Endothelial cell of umbilical vein (primary cell): Measurements from ENCODE around the gene SKAP1. TPM values are rescaled to one million over a fixed set of nuclear protein-coding genes. Genes with fewer than 3 reads are reported as not detected.

Experiments used
- BruUV-seq: library from RNA; stranded (reverse); fragments of 400-500 nt; replicated peaks from 2 replicates; lab custom pipeline; 2021; lab: Mats Ljungman, UMichigan
- CTCF ChIA-PET: fragments of 300-600, 350-600 bp; sonication (Branson Sonifier 250); formaldehyde crosslinking; loops from one replicate; lab custom pipeline; 2021; ENCODE audit warnings: antibody characterized with exemption, inconsistent platforms; lab: Charles Lee
- POLR2A ChIA-PET: fragments of 300-600, 350-600 bp; sonication (Branson Sonifier 250); formaldehyde crosslinking; loops from one replicate; lab custom pipeline; 2021; ENCODE audit warnings: antibody characterized with exemption, inconsistent platforms; lab: Charles Lee
- DNase-seq: peaks from one replicate; pipeline ENCODE4 v3.0.0-alpha.2; 2011; ENCODE audit warnings: low read depth, low spot score
- FAIRE-seq: peaks from 2 replicates; lab custom pipeline; 2011; peaks lifted over from hg19 to GRCh38; lab: Jason Lieb, UNC
- H2AFZ ChIP-seq: 2 replicates; pipeline ENCODE4 v1.6.0; 2012; ENCODE audit warnings: low read depth, low read length, control low read depth, inconsistent platforms
- H3K27ac ChIP-seq: 2 replicates; pipeline ENCODE4 v1.5.1; 2011; ENCODE audit warnings: low read depth, mild to moderate bottlenecking, control low read depth, low read length, moderate library complexity; ENCODE audit not compliant: insufficient read depth
- H3K27me3 ChIP-seq, 2 experiments: 2 replicates each; pipeline versions ENCODE4 v1.6.0 to v1.6.1; 2011; ENCODE audit warnings: low read length in 2 of 2, mixed read lengths in 1 of 2; ENCODE audit not compliant: control insufficient read depth in 2 of 2, insufficient read depth in 2 of 2
- H3K36me3 ChIP-seq, 2 experiments: 2 replicates in 1 of 2; 3 replicates in 1 of 2; pipeline ENCODE4 v1.5.1; 2011; ENCODE audit warnings: low read length in 2 of 2, mild to moderate bottlenecking in 1 of 2, moderate library complexity in 1 of 2; ENCODE audit not compliant: control insufficient read depth in 2 of 2, insufficient read depth in 2 of 2; ENCODE audit errors: extremely low read depth in 1 of 2
- H3K4me1 ChIP-seq: 3 replicates; pipeline ENCODE4 v1.5.1; 2011; ENCODE audit warnings: mild to moderate bottlenecking, low read length; ENCODE audit not compliant: control insufficient read depth, insufficient read depth; ENCODE audit errors: extremely low read depth
- H3K4me2 ChIP-seq: 2 replicates; pipeline ENCODE4 v1.6.1; 2011; ENCODE audit warnings: low read length, control low read depth, mixed read lengths; ENCODE audit not compliant: insufficient read depth
- H3K4me3 ChIP-seq, 3 experiments: fragments of 200-600 bp in 1 of 3; sonication (generic), shearing (Covaris generic) in 1 of 3; replicated peaks in 1 of 3; 2 replicates each; pipeline ENCODE4 v1.5.1; 2011 to 2016; ENCODE audit warnings: control low read depth in 3 of 3, low read length in 3 of 3, mild to moderate bottlenecking in 2 of 3, inconsistent platforms in 1 of 3, low read depth in 1 of 3, moderate library complexity in 1 of 3; ENCODE audit not compliant: insufficient read depth in 1 of 3
- H3K79me2 ChIP-seq: 2 replicates; pipeline ENCODE4 v1.6.0; 2012; ENCODE audit warnings: low read length, inconsistent platforms; ENCODE audit not compliant: control insufficient read depth, insufficient read depth
- H3K9ac ChIP-seq: replicated peaks from 2 replicates; pipeline ENCODE3; 2011; ENCODE audit warnings: low read length, control low read depth; ENCODE audit not compliant: insufficient read depth; ENCODE audit errors: extremely low read depth
- H3K9me1 ChIP-seq: replicated peaks from 3 replicates; pipeline ENCODE4 v1.6.0; 2011; ENCODE audit warnings: mild to moderate bottlenecking, low read length; ENCODE audit not compliant: control insufficient read depth, insufficient read depth; ENCODE audit errors: extremely low read depth
- H3K9me3 ChIP-seq: replicated peaks from 2 replicates; pipeline ENCODE4 v1.5.1; 2012; ENCODE audit warnings: low read length, inconsistent platforms; ENCODE audit not compliant: control insufficient read depth, insufficient read depth
- H4K20me1 ChIP-seq: replicated peaks from 2 replicates; pipeline ENCODE3; 2011; ENCODE audit warnings: mild to moderate bottlenecking, low read length; ENCODE audit not compliant: control insufficient read depth, insufficient read depth; ENCODE audit errors: extremely low read depth
- EZH2 ChIP-seq: IDR thresholded peaks from 2 replicates; pipeline ENCODE4 v1.6.1; 2012; ENCODE audit warnings: borderline replicate concordance, low read depth, mild to moderate bottlenecking, moderate library complexity, low read length, inconsistent platforms; ENCODE audit not compliant: severe bottlenecking
- FOS ChIP-seq: IDR thresholded peaks from 2 replicates; pipeline ENCODE4 v1.6.1; 2011; ENCODE audit warnings: mild to moderate bottlenecking, low read length, moderate library complexity, borderline replicate concordance; ENCODE audit not compliant: insufficient read depth
- GATA2 ChIP-seq: IDR thresholded peaks from 2 replicates; pipeline ENCODE4 v1.7.0; 2011; ENCODE audit warnings: low read depth, mild to moderate bottlenecking, moderate library complexity, mixed read lengths, low read length; ENCODE audit not compliant: insufficient read length, insufficient read depth
- JUN ChIP-seq: IDR thresholded peaks from 2 replicates; pipeline ENCODE4 v1.6.1; 2011; ENCODE audit warnings: borderline replicate concordance, low read depth; ENCODE audit not compliant: insufficient read length, insufficient read depth
- MYC ChIP-seq: IDR thresholded peaks from one replicate; pipeline ENCODE4 v1.6.1; 2011; ENCODE audit warnings: mild to moderate bottlenecking, low read depth, low read length
- POLR2A ChIP-seq: IDR thresholded peaks from 2 replicates; pipeline ENCODE4 v1.6.1; 2012; ENCODE audit warnings: low read depth, mild to moderate bottlenecking, control low read depth, low read length
- POLR2AphosphoS5 ChIP-seq: IDR thresholded peaks from 2 replicates; pipeline ENCODE4 v1.6.1; 2012; ENCODE audit warnings: low read depth, mild to moderate bottlenecking, control low read depth, low read length, moderate library complexity; ENCODE audit not compliant: insufficient read depth
- dilution Hi-C: fragments of 300-500 bp; cut with MboI; formaldehyde crosslinking; loops from one replicate; pipeline ENCODE4 v1.15.0; 2019; ENCODE audit warnings: low sequenced_read_pairs; ENCODE audit not compliant: extremely low pct_ligation_motif_present
- intact Hi-C: fragments of 100-400 bp; cut with micrococcal nuclease; formaldehyde crosslinking; loops from one replicate; pipeline ENCODE4 v1.10.0; 2022
- polyA plus RNA-seq, 4 experiments: library from polyadenylated mRNA; depleted of rRNA in 3 of 4; stranded (reverse) in 3 of 4; unstranded in 1 of 4; fragments of >200 nt; gene quantifications; 2 replicates each; pipeline versions ENCODE4 v1.2.1 to v1.2.3, GENCODE V29; 2011 to 2012; ENCODE audit warnings: missing spikeins in 1 of 4
- total RNA-seq: library from RNA; stranded (reverse); gene quantifications from 2 replicates; pipeline ENCODE4 v1.2.3, GENCODE V29; 2021
- TF ChIP-seq, protein P1 (sequence below): IDR thresholded peaks from 2 replicates; pipeline ENCODE4 v1.6.1; 2011; ENCODE audit not compliant: insufficient read depth, insufficient read length
- TF ChIP-seq, protein P2 (sequence below), 2 donors: IDR thresholded peaks; 1 replicate in 1 of 2; 2 replicates in 1 of 2; pipeline ENCODE4 v1.5.1; 2011; ENCODE audit warnings: low read length in 2 of 2, mild to moderate bottlenecking in 2 of 2, moderate library complexity in 2 of 2, control low read depth in 1 of 2, inconsistent platforms in 1 of 2, low read depth in 1 of 2; ENCODE audit not compliant: insufficient read depth in 1 of 2; ENCODE audit errors: extremely low read depth in 1 of 2

The SKAP1 gene
- total and polyA plus RNA-seq, 2 donors (not counting 3 experiments of a cell fraction or from before 2014, with no cell fraction given): 0.75 TPM; not detected in 1

DNA sequence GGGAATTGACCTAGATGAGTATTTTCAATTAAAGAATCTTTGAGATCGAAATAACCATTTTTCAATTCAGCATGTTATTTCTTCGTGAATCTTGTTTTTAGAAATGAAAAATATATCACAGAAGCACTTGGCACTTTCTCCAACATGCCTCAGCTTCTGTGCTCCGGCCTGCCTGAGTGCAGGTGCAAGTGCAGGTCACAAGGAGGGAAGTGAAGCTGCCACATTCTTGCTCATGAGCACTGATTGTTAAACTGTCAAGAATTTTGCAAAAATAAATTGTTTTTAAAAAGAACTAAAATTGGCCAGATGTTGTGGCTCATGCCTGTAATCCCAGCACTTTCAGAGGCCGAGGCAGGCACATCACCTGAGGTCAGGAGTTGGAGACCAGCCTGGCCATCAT lies 38.3 kb upstream of the SKAP1 start:
- Histone ChIP-seq H3K9me1 (peaks cover 2% of the 10 kb centered on the region), H2AFZ (no peak overlapping the region), H3K9me3 (no peaks in the 10 kb centered on the region), H3K9ac (no peak overlapping the region), H3K4me2 (no peak overlapping the region), H3K27ac (no peak overlapping the region), H3K27me3 (peaks cover 29 to 31% of the 10 kb centered on the region in 2 experiments), H3K4me1 (no peaks in the 10 kb centered on the region), H3K79me2 (no peaks in the 10 kb centered on the region), H3K4me3 (no peak overlapping the region), H4K20me1 (no peaks in the 10 kb centered on the region), H3K36me3 (no peaks in the 10 kb centered on the region)
- no TSS peak for BruUV-seq
- DNase-seq (no peak), FAIRE-seq (no peak)
- CTCF ChIA-PET: interaction anchor here (3.5 kb wide), 1 partner anchor 11 kb away, joined by 10 read pairs; no protein-coding TSS in a partner anchor
- TF ChIP-seq EZH2 (no peak), FOS (no peak), POLR2AphosphoS5 (no peak), MYC (no peak), GATA2 (no peak), JUN (no peak), POLR2A (no peak)
- TF ChIP-seq, protein P1, sequence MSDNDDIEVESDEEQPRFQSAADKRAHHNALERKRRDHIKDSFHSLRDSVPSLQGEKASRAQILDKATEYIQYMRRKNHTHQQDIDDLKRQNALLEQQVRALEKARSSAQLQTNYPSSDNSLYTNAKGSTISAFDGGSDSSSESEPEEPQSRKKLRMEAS: no peak
- TF ChIP-seq, protein P2, sequence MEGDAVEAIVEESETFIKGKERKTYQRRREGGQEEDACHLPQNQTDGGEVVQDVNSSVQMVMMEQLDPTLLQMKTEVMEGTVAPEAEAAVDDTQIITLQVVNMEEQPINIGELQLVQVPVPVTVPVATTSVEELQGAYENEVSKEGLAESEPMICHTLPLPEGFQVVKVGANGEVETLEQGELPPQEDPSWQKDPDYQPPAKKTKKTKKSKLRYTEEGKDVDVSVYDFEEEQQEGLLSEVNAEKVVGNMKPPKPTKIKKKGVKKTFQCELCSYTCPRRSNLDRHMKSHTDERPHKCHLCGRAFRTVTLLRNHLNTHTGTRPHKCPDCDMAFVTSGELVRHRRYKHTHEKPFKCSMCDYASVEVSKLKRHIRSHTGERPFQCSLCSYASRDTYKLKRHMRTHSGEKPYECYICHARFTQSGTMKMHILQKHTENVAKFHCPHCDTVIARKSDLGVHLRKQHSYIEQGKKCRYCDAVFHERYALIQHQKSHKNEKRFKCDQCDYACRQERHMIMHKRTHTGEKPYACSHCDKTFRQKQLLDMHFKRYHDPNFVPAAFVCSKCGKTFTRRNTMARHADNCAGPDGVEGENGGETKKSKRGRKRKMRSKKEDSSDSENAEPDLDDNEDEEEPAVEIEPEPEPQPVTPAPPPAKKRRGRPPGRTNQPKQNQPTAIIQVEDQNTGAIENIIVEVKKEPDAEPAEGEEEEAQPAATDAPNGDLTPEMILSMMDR (IDR thresholded peaks at IDR 0.05; ENCODE audit: extremely low read depth in 1 of 2, insufficient read depth in 1 of 2, low read depth in 1 of 2, low read length in 2 of 2): no peak
- intact Hi-C loops: no loop called here
- dilution Hi-C loops: no loop called here
- POLR2A ChIA-PET: no interaction called here
